GM19238 (cell line): Measurements from ENCODE around the gene TMEM179B.
"Not testable (repeated sequence)": the region's sequence is repeated elsewhere in the genome, so short reads cannot be mapped to it uniquely, and the experiment has no call there.

Source experiments
- DNase-seq: peaks from one replicate; pipeline ENCODE4 v3.0.0; 2011; ENCODE audit warnings: low spot score; ENCODE audit not compliant: insufficient read length

The TMEM179B gene

GRCh38 chr11:62788991-62789390 lies 1.8 kb downstream of the TMEM179B start:
- no peak for DNase-seq

DNA sequence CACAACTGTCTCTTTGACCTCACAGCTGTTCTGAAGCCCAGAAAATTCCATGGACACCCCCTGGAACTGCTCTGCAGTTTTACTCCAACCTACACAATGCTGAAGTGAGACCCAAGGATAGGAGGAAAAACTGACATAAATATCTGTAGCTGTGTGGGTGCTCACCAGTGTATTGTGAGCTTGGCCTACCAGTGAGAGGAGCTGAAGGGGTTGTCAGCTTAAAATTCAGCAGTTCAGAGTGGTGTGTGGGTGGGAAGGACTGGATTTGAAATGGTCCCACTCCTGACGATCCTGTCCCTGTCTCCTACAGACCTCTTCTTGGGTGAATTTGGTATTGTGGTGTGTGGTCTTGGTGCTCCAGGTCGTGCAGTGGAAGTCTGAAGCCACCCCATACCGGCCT lies 2.4 kb downstream of the TMEM179B start:
- DNase-seq = no peak

DNA sequence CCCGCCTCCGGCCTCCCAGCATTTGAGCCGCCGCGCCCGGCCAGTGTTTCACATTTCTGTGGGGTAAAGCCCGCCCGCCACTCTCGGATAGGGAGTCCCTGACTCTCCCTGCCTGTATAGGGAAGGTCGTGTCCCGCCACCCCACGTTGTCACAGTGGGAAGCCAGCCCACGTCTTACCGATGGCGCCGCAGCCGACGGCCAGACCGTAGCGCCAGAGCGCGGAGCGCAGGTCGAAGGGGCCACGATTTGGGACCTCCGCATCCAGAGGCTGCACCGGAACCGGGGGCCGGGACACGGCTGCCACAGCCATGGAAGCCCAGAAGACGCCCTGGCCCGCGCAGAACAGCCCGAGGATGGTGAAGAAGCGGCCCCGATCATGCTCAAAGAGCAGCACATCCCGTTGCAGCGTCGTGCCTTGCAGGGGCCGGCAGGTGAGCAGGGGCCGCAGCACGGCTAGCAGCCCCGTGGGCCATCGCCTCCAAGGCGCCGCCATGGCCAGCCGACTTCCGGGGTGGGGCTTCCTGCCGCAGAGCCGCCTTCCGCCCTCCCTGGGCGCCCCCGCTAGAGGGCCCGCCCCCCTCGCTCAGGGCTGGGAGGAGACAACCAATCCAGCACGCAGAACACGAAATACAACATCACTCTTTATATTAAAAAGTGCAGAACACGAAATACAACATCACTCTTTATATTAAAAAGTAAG lies 4.4 kb downstream of the TMEM179B start, which contains the start of gene TMEM223:
Gene TMEM223, minus strand, starts transcription at position 506 of the 701 bp plus-strand sequence. Its CDS starts 12 bp downstream, at position 494.
- DNase-seq = peak; percentile 91

DNA sequence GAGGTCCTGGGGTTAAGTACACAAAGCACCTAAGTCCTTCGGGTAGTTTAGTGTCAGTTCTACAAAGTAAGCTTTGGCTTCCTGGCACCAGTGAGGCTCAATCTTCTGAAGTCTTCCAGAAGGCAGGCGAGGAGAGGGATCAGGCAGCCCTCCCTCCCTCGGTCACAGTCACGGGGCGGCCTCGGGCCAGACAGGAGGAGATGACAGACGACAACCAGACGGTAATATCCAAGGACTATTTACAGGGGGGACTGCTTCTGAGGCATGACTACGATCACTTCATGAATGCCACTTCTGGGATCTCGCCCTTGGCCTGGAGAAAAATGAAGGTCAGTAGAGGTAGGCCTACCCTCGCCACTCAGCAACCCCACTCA lies 5.0 kb downstream of the TMEM179B start:
- DNase-seq = no peak

DNA sequence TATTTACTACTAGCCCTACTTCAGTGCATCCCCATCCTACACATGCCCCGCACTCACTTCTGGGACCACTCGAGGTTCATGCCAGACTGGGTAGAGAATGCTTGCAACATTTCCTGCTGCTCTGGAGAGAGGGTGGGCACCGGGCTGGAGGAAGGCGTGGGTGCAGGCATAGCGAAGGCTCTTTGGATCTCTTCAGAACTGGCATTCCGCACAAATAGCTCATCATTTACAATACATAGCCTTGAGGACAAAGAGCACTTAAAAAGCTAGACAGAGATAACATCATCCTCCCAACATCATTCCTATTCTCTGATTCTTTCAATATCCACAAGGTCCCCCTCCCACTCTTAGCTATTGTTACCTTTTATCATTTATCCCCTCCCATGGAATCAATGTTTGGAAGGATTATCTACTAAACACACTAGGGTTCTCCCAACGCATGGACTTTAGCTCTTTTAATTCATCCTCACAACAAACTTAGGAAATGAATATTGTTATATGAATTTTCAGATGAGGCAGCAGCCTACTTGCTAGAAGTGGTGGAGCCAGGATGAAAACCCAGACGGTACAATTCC lies 7.1 kb downstream of the TMEM179B start:
- DNase-seq = no peak

GRCh38 chr11:62796281-62796680 lies 9.1 kb downstream of the TMEM179B start:
- no peak for DNase-seq

GRCh38 chr11:62799486-62799885 lies 12.3 kb downstream of the TMEM179B start:
- no peak for DNase-seq

- no peak for DNase-seq
Measured at GRCh38 chr11:62801071-62801470, 13.9 kb downstream of the TMEM179B start.

DNA sequence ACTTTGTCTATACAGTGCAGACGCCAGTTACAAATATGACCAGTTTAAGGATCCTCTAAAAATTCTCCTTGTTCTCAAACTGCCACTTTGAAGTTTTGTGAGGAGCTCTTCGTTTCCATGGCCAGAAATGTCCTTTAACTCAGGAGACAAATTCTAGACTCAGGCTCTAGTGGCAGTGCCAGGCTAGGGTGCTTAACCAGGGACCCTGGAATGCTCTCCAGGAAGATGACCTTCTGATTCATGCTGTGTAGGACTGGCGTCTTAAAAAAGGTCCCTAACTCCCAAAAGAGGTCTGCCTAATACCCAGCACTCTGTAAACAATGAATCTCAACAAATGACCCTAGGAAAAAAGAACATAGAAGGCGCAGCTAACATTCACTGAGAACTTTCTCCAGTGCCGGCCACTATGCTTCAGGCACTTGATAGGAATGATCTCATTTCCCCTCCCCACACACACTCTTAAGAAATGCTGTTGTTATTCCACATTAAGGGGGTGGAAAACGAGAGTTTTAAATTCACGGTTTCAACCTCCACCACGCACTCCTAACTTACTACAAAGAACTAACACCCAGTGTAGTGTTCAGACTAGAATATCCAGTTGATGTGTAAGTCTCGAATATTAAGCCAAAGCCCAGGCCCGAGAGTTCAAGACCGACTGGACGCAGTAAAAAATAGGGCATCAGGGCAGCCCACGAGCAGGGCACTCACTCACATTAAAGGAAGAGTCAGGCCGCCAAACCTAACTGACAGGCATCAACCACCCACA lies 17.3 kb downstream of the TMEM179B start:
- DNase-seq = no peak

GRCh38 chr11:62805076-62805892 lies 18.1 kb downstream of the TMEM179B start, which contains the start of gene NXF1:
Gene NXF1, minus strand, starts transcription at chr11:62805440. Its CDS starts 84 bp downstream, at chr11:62805356.
- peak; percentile 95 for DNase-seq

GRCh38 chr11:62805961-62806441 lies 18.8 kb downstream of the TMEM179B start:
- DNase-seq = no peak

- DNase-seq = no peak
Measured at GRCh38 chr11:62806611-62807121, 19.5 kb downstream of the TMEM179B start.

DNA sequence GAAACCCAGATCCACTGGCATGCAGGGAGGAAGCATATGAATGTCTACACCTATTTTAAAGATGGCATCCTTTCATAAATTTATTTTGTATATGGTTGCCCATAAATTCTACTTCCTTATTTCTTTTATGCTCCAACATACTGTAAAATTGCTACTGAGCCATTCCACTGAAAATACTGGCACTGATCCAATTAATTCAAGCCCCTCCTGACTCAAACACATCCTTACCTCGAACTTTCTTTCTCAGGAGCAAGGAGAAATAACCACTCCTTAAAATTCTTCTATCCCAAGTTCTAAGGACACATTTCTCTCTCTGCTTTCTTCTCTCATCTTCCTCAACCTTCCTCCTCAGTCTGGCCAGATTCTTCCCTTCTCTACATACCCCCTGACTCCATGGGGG lies 23.5 kb downstream of the TMEM179B start:
- DNase-seq = no peak

DNA sequence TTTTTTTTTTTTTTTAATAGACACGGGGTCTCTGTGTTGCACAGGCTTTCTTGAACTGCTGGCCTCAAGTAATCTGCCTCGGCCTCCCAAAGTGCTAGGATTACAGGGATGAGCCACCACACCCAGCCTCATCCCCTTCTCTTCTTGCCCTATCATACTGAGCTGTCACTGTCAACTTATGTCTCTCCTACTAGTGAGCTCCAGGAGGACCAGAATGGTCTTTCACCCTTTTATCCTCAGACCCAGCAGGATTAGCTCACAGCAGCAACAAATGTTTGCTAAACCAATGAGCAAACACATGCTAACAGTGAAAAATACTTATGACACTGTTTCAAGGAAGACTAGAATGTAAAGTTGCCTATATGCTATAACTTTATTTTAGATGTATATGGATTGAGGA lies 24.5 kb downstream of the TMEM179B start:
- DNase-seq = no peak

GRCh38 chr11:62816557-62816956 lies 29.4 kb downstream of the TMEM179B start:
- no peak for DNase-seq

DNA sequence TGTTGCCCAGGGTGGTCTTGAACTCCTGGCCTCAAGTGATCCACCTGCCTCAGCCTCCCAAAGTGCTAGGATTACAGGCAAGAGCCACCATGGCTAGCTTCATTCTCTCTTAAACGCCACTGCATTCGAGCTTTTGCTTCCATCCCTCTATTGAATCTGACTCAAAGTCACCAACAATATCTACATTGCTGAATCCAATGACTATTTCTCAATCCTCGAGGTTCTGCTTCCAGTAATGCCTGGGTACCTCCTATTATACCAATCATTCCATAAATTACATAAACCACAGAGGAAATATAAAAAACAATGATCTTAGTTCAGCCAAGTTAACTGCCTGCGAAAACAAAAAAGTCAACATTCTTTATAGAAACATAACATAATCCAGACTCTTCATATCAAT lies 29.9 kb downstream of the TMEM179B start:
- no peak for DNase-seq

DNA sequence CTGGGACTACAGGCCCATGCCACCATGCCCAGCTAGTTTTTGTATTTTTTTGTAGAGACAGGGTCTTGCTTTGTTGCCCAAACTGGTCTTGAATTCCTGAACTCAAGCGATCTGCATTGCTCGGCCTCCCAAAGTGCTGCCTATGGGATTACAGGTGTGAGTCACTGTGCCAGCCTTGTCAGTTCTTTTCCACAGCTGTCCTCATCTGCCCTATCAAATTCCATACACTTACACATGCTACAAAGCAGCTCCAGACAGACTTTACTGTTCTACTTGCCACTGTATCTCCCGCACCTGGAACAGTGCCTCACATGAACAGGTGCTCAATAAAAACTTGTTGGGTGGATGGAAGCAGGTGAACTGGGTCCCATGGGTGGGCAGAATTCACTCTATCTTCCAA lies 36.5 kb downstream of the TMEM179B start:
- DNase-seq = no peak

DNA sequence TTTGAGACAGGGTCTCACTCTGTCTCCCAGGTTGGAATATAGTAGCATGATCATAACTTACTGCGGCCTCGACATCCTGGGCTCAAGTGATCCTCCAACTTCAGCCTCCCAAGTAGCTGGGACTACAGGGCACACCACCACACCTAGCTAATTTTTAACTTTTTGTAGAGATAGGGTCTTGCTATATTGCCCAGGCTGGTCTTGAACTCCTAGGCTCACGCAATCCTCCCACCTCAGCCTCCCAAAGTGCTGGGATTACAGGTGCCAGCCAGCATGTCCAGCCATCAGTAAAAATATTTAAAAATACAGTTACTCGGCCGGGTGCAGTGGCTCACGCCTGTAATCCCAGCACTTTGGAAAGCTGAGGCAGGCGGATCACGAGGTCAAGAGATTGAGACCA lies 40.9 kb downstream of the TMEM179B start:
- DNase-seq = not testable (repeated sequence)

DNA sequence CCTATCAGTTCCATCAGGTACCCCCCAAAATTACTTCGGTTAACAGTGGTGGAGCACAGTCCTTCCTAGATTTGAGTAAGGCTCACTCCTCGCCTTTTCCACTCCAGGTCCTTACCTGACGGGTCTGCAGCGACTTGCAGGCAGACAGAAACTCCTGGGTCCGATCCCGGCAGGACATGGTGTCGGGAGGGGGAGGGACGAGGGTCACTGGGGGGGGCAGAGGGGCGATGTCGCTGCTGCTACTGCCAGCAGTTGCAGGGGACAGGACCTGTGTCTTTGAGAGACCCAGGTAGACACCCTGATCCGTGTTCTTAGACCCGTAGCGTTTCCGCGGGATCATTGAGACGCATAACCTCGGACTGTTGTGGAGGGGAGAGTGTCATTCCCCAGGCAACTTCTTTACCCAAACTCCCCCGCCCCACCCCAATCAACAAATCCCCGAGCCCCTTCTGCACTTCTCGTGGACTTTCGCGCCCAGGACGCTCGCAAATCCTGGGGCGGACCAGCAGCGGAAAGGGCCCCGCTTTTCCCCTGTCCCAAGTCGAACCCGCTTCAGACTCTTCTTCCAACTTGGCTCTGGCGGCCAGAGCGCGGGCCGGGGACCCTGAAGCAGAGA lies 43.8 kb downstream of the TMEM179B start:
- no peak for DNase-seq

- DNase-seq = peak; percentile 91
Measured at GRCh38 chr11:62831520-62832335, 44.5 kb downstream of the TMEM179B start, which contains the start of gene STX5. Gene STX5, minus strand, starts transcription at chr11:62832051. Its CDS starts 808 bp downstream, at chr11:62831243.
